ENCODE results near the gene AK3. TPM values are rescaled to one million over a fixed set of nuclear protein-coding genes. Genes with fewer than 3 reads are reported as not detected.

AK3 gene
- total and polyA plus RNA-seq, 2 of the 8 experiments (the other 6 are each of a cell fraction or from before 2014, with no cell fraction given), result 8.9 to 30.0 TPM

DNA sequence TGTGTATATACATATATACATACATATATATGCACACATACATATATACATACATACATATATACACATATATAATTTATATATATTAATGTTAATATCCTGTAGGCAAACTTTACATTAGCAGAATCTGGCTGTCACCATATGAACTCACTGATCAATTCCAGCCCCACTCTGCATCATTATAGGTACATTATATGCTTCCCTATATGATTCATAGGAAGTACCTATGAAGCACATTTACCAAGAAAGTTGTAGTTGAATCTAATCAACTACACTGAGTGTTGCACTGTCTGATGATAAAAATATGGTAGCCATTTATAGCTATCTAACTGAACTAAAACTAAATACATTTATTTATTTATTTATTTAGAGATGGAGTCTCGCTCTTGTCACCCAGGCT lies 69.3 kb downstream of the AK3 start:
- no peak overlapping the region for H4K91ac ChIP-seq (replicated peaks; ENCODE audit: insufficient read length, low read length)
- WGBS, 2 experiments (ENCODE audit: extremely low coverage in 1 of 2, insufficient coverage in 1 of 2, insufficient read length in 1 of 2, insufficient replicate concordance in 2 of 2, low coverage in 1 of 2, low lambda C conversion rate in 2 of 2, missing lambda C conversion rate in 1 of 2), result 92% methylated on average over 1 of the region's 1 CpG; no CpG with 5 or more reads in 1 of the 2 experiments
- H3K27ac ChIP-seq (ENCODE audit: low read depth, low read length), result no peak overlapping the region
- no peak overlapping the region for H2BK15ac ChIP-seq (ENCODE audit: low read length)
- H2BK120ac ChIP-seq (replicated peaks; ENCODE audit: low read depth, low read length), result no peak overlapping the region
- H3K27me3 ChIP-seq (replicated peaks in 1 of 4; ENCODE audit: control insufficient read depth in 3 of 4, extremely low read depth in 1 of 4, insufficient read depth in 3 of 4, low read length in 3 of 4), result no peaks in the 10 kb centered on the region
- no peak overlapping the region for H2AK5ac ChIP-seq (ENCODE audit: low read depth, low read length)
- no peaks in the 10 kb centered on the region for H3K79me1 ChIP-seq (ENCODE audit: low read depth, low read length)
- H3K23me2 ChIP-seq (ENCODE audit: low read depth, low read length), result no peaks in the 10 kb centered on the region
- H2BK20ac ChIP-seq (ENCODE audit: low read length), result no peak overlapping the region
- H4K5ac ChIP-seq (ENCODE audit: insufficient read length, low read depth, low read length), result no peak overlapping the region
- no peak overlapping the region for H3K14ac ChIP-seq (ENCODE audit: insufficient read length)
- no peak overlapping the region for H2BK5ac ChIP-seq (ENCODE audit: low read depth, low read length)
- H3K9ac ChIP-seq (replicated peaks in 1 of 4; ENCODE audit: extremely low read depth in 1 of 4, low read depth in 3 of 4, low read length in 3 of 4), result no peak overlapping the region
- DNase-seq (ENCODE audit: low read depth in 1 of 2, low spot score in 2 of 2), result no peak
- no peak overlapping the region for H3K4ac ChIP-seq (replicated peaks; ENCODE audit: insufficient read length, low read depth, low read length)
- no peak overlapping the region for H3K4me3 ChIP-seq (ENCODE audit: extremely low read depth in 1 of 4, insufficient read depth in 2 of 4, low read depth in 3 of 4, low read length in 4 of 4)
- no peak overlapping the region for H3K18ac ChIP-seq (ENCODE audit: extremely low read depth, low read length)
- no peaks in the 10 kb centered on the region for H4K20me1 ChIP-seq (replicated peaks in 1 of 2; ENCODE audit: control insufficient read depth in 1 of 2, insufficient read depth in 2 of 2, low read length in 2 of 2)
- no peak overlapping the region for H3K23ac ChIP-seq (ENCODE audit: insufficient read length)
- no peak overlapping the region for H3K4me2 ChIP-seq (ENCODE audit: insufficient read depth in 1 of 2, low read depth in 2 of 2, low read length in 2 of 2)
- peaks cover 0 to 6% (median 0%) of the 10 kb centered on the region in 4 experiments; a peak in 2 of 7 replicates for H3K4me1 ChIP-seq (replicated peaks in 1 of 4; ENCODE audit: control insufficient read depth in 3 of 4, insufficient read depth in 4 of 4, low read length in 3 of 4)
- H3K9me3 ChIP-seq (ENCODE audit: insufficient read depth in 2 of 2, low read depth in 1 of 2, low read length in 1 of 2), result no peaks in the 10 kb centered on the region
- no peaks in the 10 kb centered on the region for H3K79me2 ChIP-seq (ENCODE audit: control insufficient read depth in 1 of 2, insufficient read depth in 2 of 2, low read length in 2 of 2)
- no peak for TF ChIP-seq CEBPB (IDR thresholded peaks at IDR 0.05; ENCODE audit: low read depth, low read length)
- no peak for TF ChIP-seq TBP (IDR thresholded peaks at IDR 0.05; ENCODE audit: low read depth, low read length)
- TF ChIP-seq SP2 (IDR thresholded peaks at IDR 0.05; ENCODE audit: low read length), result no peak
- TF ChIP-seq, protein P1, sequence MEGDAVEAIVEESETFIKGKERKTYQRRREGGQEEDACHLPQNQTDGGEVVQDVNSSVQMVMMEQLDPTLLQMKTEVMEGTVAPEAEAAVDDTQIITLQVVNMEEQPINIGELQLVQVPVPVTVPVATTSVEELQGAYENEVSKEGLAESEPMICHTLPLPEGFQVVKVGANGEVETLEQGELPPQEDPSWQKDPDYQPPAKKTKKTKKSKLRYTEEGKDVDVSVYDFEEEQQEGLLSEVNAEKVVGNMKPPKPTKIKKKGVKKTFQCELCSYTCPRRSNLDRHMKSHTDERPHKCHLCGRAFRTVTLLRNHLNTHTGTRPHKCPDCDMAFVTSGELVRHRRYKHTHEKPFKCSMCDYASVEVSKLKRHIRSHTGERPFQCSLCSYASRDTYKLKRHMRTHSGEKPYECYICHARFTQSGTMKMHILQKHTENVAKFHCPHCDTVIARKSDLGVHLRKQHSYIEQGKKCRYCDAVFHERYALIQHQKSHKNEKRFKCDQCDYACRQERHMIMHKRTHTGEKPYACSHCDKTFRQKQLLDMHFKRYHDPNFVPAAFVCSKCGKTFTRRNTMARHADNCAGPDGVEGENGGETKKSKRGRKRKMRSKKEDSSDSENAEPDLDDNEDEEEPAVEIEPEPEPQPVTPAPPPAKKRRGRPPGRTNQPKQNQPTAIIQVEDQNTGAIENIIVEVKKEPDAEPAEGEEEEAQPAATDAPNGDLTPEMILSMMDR (IDR thresholded peaks at IDR 0.05; ENCODE audit: control extremely low read depth in 1 of 3, insufficient read depth in 1 of 3, low read depth in 1 of 3, low read length in 3 of 3), result no peak
- TF ChIP-seq YY1 (IDR thresholded peaks at IDR 0.05; ENCODE audit: low read depth, low read length), result no peak
- H2BK12ac ChIP-seq (ENCODE audit: low read depth, low read length), result no peak overlapping the region
- no peak overlapping the region for H3K56ac ChIP-seq (replicated peaks; ENCODE audit: insufficient read length, low read depth, low read length)
- H3K36me3 ChIP-seq (ENCODE audit: control insufficient read depth in 2 of 4, insufficient read depth in 4 of 4, low read length in 3 of 4), result no peaks in the 10 kb centered on the region
- no peak overlapping the region for H2AFZ ChIP-seq (ENCODE audit: low read length)
- ChIA-PET CTCF (ENCODE audit: partially characterized antibody) (interaction anchor here (1.4 kb wide), 1 partner anchor 10 kb away, joined by 3 read pairs; the partner anchor contains the start of gene PLPP6), POLR2A (ENCODE audit: partially characterized antibody) (no interaction called here)
- H4K8ac ChIP-seq (ENCODE audit: extremely low read depth, insufficient read depth, low read length), result no peak overlapping the region
- FAIRE-seq, result no peak

Measured in H1 (cell line).